IMR-90 (cell line): ENCODE data around the gene PMPCA. TPM values are rescaled to one million over a fixed set of nuclear protein-coding genes. Genes with fewer than 3 reads are reported as not detected.

Experiments used
- ATAC-seq: fragments of 200-7000 bp; cut with Tn5 transposase; 2 replicates; pipeline ENCODE4 v1.9.1; 2020; ENCODE audit warnings: low read depth, mild to moderate bottlenecking, moderate library complexity
- BruUV-seq: library from RNA; stranded (reverse); fragments of 400-500 nt; replicated peaks from 2 replicates; lab custom pipeline; 2021; lab: Mats Ljungman, UMichigan
- CTCF ChIA-PET: fragments of 300-600 bp; formaldehyde crosslinking; extraction: SDS; loops from one replicate; lab custom pipeline; 2021; ENCODE audit warnings: antibody characterized with exemption; lab: Yijun Ruan, JAX
- POLR2A ChIA-PET: fragments of 300-600 bp; sonication (Branson Sonifier 250); formaldehyde crosslinking; loops from one replicate; lab custom pipeline; 2022; ENCODE audit warnings: antibody characterized with exemption; ENCODE audit not compliant: unreplicated experiment; lab: Charles Lee
- DNase-seq: peaks from one replicate; pipeline ENCODE4 v3.0.0; 2013
- H2AFZ ChIP-seq: replicated peaks from 2 replicates; pipeline ENCODE3; 2013; ENCODE audit warnings: low read length, mild to moderate bottlenecking; ENCODE audit not compliant: poor library complexity
- H2AK5ac ChIP-seq: 2 replicates; pipeline ENCODE4 v1.6.1; 2013; ENCODE audit warnings: low read depth, low read length, inconsistent platforms
- H2AK9ac ChIP-seq: replicated peaks from 2 replicates; pipeline ENCODE3; 2013; ENCODE audit warnings: mild to moderate bottlenecking, low read depth, low read length, moderate library complexity; ENCODE audit not compliant: poor library complexity
- H2BK120ac ChIP-seq: 2 replicates; pipeline ENCODE4 v1.6.1; 2013; ENCODE audit warnings: low read depth, low read length, inconsistent platforms
- H2BK15ac ChIP-seq: 3 replicates; pipeline ENCODE4 v1.6.1; 2013; ENCODE audit warnings: low read depth, low read length, inconsistent platforms
- H2BK20ac ChIP-seq: 2 replicates; pipeline ENCODE4 v1.6.1; 2013; ENCODE audit warnings: low read depth, mild to moderate bottlenecking, inconsistent platforms, low read length, moderate library complexity
- H2BK5ac ChIP-seq: 2 replicates; pipeline ENCODE4 v1.6.1; 2013; ENCODE audit warnings: mild to moderate bottlenecking, low read depth, low read length, inconsistent platforms; ENCODE audit not compliant: poor library complexity, severe bottlenecking
- H3K14ac ChIP-seq: replicated peaks from 2 replicates; pipeline ENCODE4 v1.6.1; 2013; ENCODE audit warnings: low read depth, low read length, inconsistent platforms
- H3K18ac ChIP-seq: 2 replicates; pipeline ENCODE4 v1.6.1; 2013; ENCODE audit warnings: low read depth, low read length, control low read depth
- H3K23ac ChIP-seq: 2 replicates; pipeline ENCODE4 v1.6.1; 2013; ENCODE audit warnings: low read depth, low read length, inconsistent platforms
- H3K27ac ChIP-seq: 2 replicates; pipeline ENCODE4 v1.5.1; 2013; ENCODE audit warnings: mild to moderate bottlenecking, control low read depth, low read length; ENCODE audit not compliant: insufficient read depth
- H3K27me3 ChIP-seq: 2 replicates; pipeline ENCODE4 v1.6.1; 2013; ENCODE audit warnings: low read length; ENCODE audit not compliant: control insufficient read depth, insufficient read depth
- H3K36me3 ChIP-seq: 2 replicates; pipeline ENCODE4 v1.6.1; 2013; ENCODE audit warnings: low read length, mixed read lengths; ENCODE audit not compliant: control insufficient read depth, insufficient read depth
- H3K4ac ChIP-seq: 2 replicates; pipeline ENCODE4 v1.6.1; 2013; ENCODE audit warnings: low read depth, low read length, inconsistent platforms
- H3K4me1 ChIP-seq: 2 replicates; pipeline ENCODE4 v1.6.1; 2013; ENCODE audit warnings: low read length, mixed read lengths; ENCODE audit not compliant: control insufficient read depth, insufficient read depth
- H3K4me2 ChIP-seq: 2 replicates; pipeline ENCODE4 v1.6.1; 2013; ENCODE audit warnings: low read depth, mild to moderate bottlenecking, control low read depth, low read length, moderate library complexity
- H3K4me3 ChIP-seq: 2 replicates; pipeline ENCODE4 v1.5.1; 2013; ENCODE audit warnings: low read depth, mild to moderate bottlenecking, control low read depth, low read length, moderate library complexity; ENCODE audit not compliant: insufficient read depth
- H3K56ac ChIP-seq: 2 replicates; pipeline ENCODE4 v1.6.1; 2013; ENCODE audit warnings: low read length, inconsistent platforms; ENCODE audit not compliant: insufficient read depth; ENCODE audit errors: extremely low read depth
- H3K79me1 ChIP-seq, 2 experiments: 2 replicates each; pipeline ENCODE4 v1.6.1; 2013; ENCODE audit warnings: low read length in 2 of 2, inconsistent platforms in 1 of 2, low read depth in 1 of 2
- H3K9ac ChIP-seq: 2 replicates; pipeline ENCODE4 v1.6.1; 2013; ENCODE audit warnings: low read depth, low read length, control low read depth
- H3K9me1 ChIP-seq: 2 replicates; pipeline ENCODE4 v1.6.1; 2013; ENCODE audit warnings: low read length, inconsistent platforms; ENCODE audit not compliant: insufficient read depth
- H3K9me3 ChIP-seq: 2 replicates; pipeline ENCODE4 v1.6.1; 2013; ENCODE audit warnings: low read length; ENCODE audit not compliant: control insufficient read depth, insufficient read depth
- H4K20me1 ChIP-seq: 2 replicates; pipeline ENCODE4 v1.6.1; 2013; ENCODE audit warnings: low read length, inconsistent platforms; ENCODE audit not compliant: insufficient read depth
- H4K5ac ChIP-seq: 2 replicates; pipeline ENCODE4 v1.6.1; 2013; ENCODE audit warnings: mild to moderate bottlenecking, low read depth, low read length, control low read depth
- H4K8ac ChIP-seq, 2 experiments: 2 replicates each; pipeline ENCODE4 v1.6.1; 2013; ENCODE audit warnings: low read depth in 2 of 2, low read length in 2 of 2, control low read depth in 1 of 2, inconsistent platforms in 1 of 2
- H4K91ac ChIP-seq: 2 replicates; pipeline ENCODE4 v1.6.1; 2013; ENCODE audit warnings: low read depth, low read length, inconsistent platforms; ENCODE audit not compliant: insufficient read depth
- BHLHE40 ChIP-seq: fragments of 150-350 bp; IDR thresholded peaks from 2 replicates; pipeline ENCODE4 v1.6.1; 2016; ENCODE audit warnings: mild to moderate bottlenecking, low read depth, low read length
- CEBPB ChIP-seq: IDR thresholded peaks from 2 replicates; pipeline ENCODE4 v1.6.1; 2012; ENCODE audit warnings: low read depth, low read length, improper control_type of control experiment
- MAFK ChIP-seq: IDR thresholded peaks from 2 replicates; pipeline ENCODE4 v1.6.1; 2012; ENCODE audit warnings: low read depth, low read length, improper control_type of control experiment
- MAZ ChIP-seq: IDR thresholded peaks from 2 replicates; pipeline ENCODE4 v1.6.1; 2012; ENCODE audit warnings: low read depth, mild to moderate bottlenecking, low read length, improper control_type of control experiment, moderate library complexity, borderline replicate concordance
- MXI1 ChIP-seq: IDR thresholded peaks from 2 replicates; pipeline ENCODE4 v1.6.1; 2012; ENCODE audit warnings: low read depth, mild to moderate bottlenecking, low read length, moderate library complexity, borderline replicate concordance
- POLR2A ChIP-seq: IDR thresholded peaks from 2 replicates; pipeline ENCODE4 v1.6.1; 2012; ENCODE audit warnings: mild to moderate bottlenecking, low read depth, low read length
- WGBS, 2 experiments: methylation state at CpG; one replicate each; pipeline versions ENCODE4 v1.1.5 to v1.1.7; 2013; ENCODE audit warnings: missing lambda C conversion rate in 2 of 2; ENCODE audit not compliant: insufficient read length in 1 of 2; ENCODE audit errors: extremely low coverage in 2 of 2; 5-methylcytosine and 5-hydroxymethylcytosine counted together
- dilution Hi-C: fragments of 300-500 bp; cut with HindIII; formaldehyde crosslinking; loops from one replicate; pipeline ENCODE4 v1.14.3; 2018; ENCODE audit warnings: low sequenced_read_pairs; ENCODE audit not compliant: unreplicated experiment
- in situ Hi-C: fragments of 300-500 bp; cut with MboI; formaldehyde crosslinking; loops from 3 replicates; pipeline ENCODE4 v1.14.3; 2019; ENCODE audit warnings: low sequenced_read_pairs, inconsistent platforms, mixed read lengths
- intact Hi-C: fragments of 100-400 bp; cut with micrococcal nuclease; formaldehyde crosslinking; loops from 2 replicates; pipeline ENCODE4 v1.10.0; 2022
- polyA plus RNA-seq, 3 experiments: library from polyadenylated mRNA; depleted of rRNA; stranded (reverse); fragments of >200 nt; gene quantifications; 2 replicates each; pipeline ENCODE4 v1.2.3, GENCODE V29; 2012; ENCODE audit warnings: low replicate concordance in 1 of 3
- total RNA-seq: library from RNA; depleted of rRNA; stranded (reverse); fragments of >200 nt; gene quantifications from 2 replicates; pipeline ENCODE4 v1.2.3, GENCODE V29; 2012
- TF ChIP-seq, protein P1 (sequence below): conservative IDR thresholded peaks from 2 replicates; pipeline ENCODE4 v1.5.1; 2012; ENCODE audit warnings: mild to moderate bottlenecking, low read depth, low read length, improper control_type of control experiment
- TF ChIP-seq, protein P2 (sequence below): fragments of 150-350 bp; IDR thresholded peaks from 2 replicates; pipeline ENCODE4 v1.6.1; 2017; ENCODE audit warnings: mild to moderate bottlenecking, antibody characterized with exemption, low read length, low read depth

PMPCA gene
- total and polyA plus RNA-seq, 2 of the 4 experiments (the other 2 are of a cell fraction): 62.6 to 95.8 TPM

DNA sequence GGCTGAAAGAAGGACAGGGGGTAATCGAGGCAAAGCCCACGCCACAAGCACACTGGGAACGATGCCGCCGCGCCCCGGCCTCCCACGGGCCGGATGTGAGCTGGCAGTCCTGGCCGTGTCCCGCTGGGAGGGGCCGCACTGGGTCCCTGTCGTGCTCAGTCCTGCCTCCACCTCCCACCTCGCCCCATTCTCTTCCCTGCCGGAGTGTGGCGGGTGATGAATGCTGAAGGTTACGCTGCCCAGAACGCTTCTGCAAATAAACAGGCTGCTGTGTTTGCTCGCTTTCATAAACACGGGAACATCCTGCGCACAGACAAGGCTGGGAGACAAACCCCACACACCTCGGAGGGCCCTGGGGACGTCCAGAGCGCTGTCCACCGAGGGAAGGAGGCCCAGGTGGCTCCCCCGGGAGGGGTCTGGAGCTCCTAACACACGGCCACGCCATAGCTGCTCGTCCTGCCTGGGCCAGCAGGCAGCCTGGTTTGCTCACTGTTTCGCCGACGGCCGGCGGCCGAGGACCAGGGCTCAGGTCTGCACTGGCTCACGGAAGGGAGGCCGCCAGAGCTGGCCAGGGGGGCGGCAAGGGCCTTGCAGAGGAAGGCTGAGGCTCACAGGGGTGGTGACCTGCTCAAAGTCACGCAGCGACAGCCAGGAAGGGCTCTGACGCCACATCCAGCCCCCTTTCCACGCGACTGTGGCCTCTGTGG is 49.3 kb upstream of the PMPCA start:
- Histone ChIP-seq H3K9ac (peak overlapping the region; percentile 36), H3K4me1 (peaks cover 29% of the 10 kb centered on the region), H3K4ac (peak overlapping the region; percentile 93)

More for the DNA sequence above, 49.3 kb upstream of the PMPCA start:
- Histone ChIP-seq H3K56ac (peak overlapping the region; percentile 64; the same call in 1 of the 2 replicates), H3K27ac (peak overlapping the region; percentile 83), H3K14ac (peak overlapping the region; percentile 56), H2AK5ac (peak overlapping the region; percentile 90), H2AK9ac (peak overlapping the region; percentile 95), H4K20me1 (no peaks in the 10 kb centered on the region; the same call in 1 of the 2 replicates), H3K23ac (peak overlapping the region; percentile 90), H2BK15ac (peak overlapping the region; percentile 62; the same call in 2 of the 3 replicates), H3K36me3 (peaks cover 28% of the 10 kb centered on the region; the same call in 1 of the 2 replicates), H2BK120ac (peak overlapping the region; percentile 82), H4K91ac (peak overlapping the region; percentile 91), H2AFZ (peak overlapping the region; percentile 80), H3K9me3 (no peaks in the 10 kb centered on the region), H4K8ac (peak overlapping the region; percentile 87 to 90), H3K79me1 (peaks cover 3 to 39% of the 10 kb centered on the region in 2 experiments; a peak in 3 of 4 replicates), H3K4me2 (peak overlapping the region; percentile 21), H4K5ac (peak overlapping the region; percentile 71), H3K9me1 (peaks cover 6% of the 10 kb centered on the region), H3K18ac (peak overlapping the region; percentile 21), H3K27me3 (no peaks in the 10 kb centered on the region), H2BK5ac (peak overlapping the region; percentile 84), H3K4me3 (no peak overlapping the region), H2BK20ac (0 out of 2 replicates have a peak overlapping the region, but pooled peaks have one; percentile 36)
- TF ChIP-seq, protein P1, sequence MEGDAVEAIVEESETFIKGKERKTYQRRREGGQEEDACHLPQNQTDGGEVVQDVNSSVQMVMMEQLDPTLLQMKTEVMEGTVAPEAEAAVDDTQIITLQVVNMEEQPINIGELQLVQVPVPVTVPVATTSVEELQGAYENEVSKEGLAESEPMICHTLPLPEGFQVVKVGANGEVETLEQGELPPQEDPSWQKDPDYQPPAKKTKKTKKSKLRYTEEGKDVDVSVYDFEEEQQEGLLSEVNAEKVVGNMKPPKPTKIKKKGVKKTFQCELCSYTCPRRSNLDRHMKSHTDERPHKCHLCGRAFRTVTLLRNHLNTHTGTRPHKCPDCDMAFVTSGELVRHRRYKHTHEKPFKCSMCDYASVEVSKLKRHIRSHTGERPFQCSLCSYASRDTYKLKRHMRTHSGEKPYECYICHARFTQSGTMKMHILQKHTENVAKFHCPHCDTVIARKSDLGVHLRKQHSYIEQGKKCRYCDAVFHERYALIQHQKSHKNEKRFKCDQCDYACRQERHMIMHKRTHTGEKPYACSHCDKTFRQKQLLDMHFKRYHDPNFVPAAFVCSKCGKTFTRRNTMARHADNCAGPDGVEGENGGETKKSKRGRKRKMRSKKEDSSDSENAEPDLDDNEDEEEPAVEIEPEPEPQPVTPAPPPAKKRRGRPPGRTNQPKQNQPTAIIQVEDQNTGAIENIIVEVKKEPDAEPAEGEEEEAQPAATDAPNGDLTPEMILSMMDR: no peak
- TF ChIP-seq CEBPB (no peak), MXI1 (no peak), MAFK (no peak), MAZ (peak; percentile 76; the same call in 1 of the 2 replicates), POLR2A (peak; percentile 22; the same call in 1 of the 2 replicates), BHLHE40 (peak; percentile 33; the same call in 1 of the 2 replicates)
- TF ChIP-seq, protein P2, sequence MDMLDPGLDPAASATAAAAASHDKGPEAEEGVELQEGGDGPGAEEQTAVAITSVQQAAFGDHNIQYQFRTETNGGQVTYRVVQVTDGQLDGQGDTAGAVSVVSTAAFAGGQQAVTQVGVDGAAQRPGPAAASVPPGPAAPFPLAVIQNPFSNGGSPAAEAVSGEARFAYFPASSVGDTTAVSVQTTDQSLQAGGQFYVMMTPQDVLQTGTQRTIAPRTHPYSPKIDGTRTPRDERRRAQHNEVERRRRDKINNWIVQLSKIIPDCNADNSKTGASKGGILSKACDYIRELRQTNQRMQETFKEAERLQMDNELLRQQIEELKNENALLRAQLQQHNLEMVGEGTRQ: no peak; the same call in 1 of the 2 replicates
- dilution Hi-C loops (no loop called here), intact Hi-C loops (no loop called here), in situ Hi-C loops (no loop called here)
- no TSS peak for BruUV-seq
- ATAC-seq (peak; percentile 22), DNase-seq (peak; percentile 68)
- 8% methylated on average over 10 of the region's 43 CpGs; no CpG with 5 or more reads in 1 of the 2 experiments for WGBS, 2 experiments
- ChIA-PET CTCF (no interaction called here), POLR2A (no interaction called here)
